H1 (cell line): ENCODE results near the gene VPS25. TPM values are rescaled to one million over a fixed set of nuclear protein-coding genes. Genes with fewer than 3 reads are reported as not detected.
A peak's percentile ranks its signal among the peaks of the same experiment; 100 is the strongest.

Experiments
- CTCF ChIA-PET: fragments of 300-600 bp; sonication (Branson Sonifier 250); formaldehyde crosslinking; loops from one replicate; lab custom pipeline; 2021; ENCODE audit not compliant: partially characterized antibody; lab: Charles Lee
- POLR2A ChIA-PET: fragments of 300-600 bp; sonication (Branson Sonifier 250); formaldehyde crosslinking; loops from one replicate; lab custom pipeline; 2021; ENCODE audit warnings: inconsistent platforms; ENCODE audit not compliant: partially characterized antibody; lab: Charles Lee
- DNase-seq, 2 experiments: peaks; one replicate each; pipeline versions ENCODE4 v3.0.0 to v3.0.0-alpha.2; 2010 to 2022; ENCODE audit warnings: low spot score in 2 of 2, low read depth in 1 of 2, mixed read lengths in 1 of 2
- FAIRE-seq: peaks from 2 replicates; lab custom pipeline; 2011; peaks lifted over from hg19 to GRCh38; lab: Jason Lieb, UNC
- H2AFZ ChIP-seq: 2 replicates; pipeline ENCODE4 v1.8.1; 2012; ENCODE audit warnings: low read length, inconsistent platforms
- H2AK5ac ChIP-seq: 2 replicates; pipeline ENCODE4 v1.6.1; 2013; ENCODE audit warnings: low read depth, low read length
- H2BK120ac ChIP-seq: replicated peaks from 2 replicates; pipeline ENCODE3; 2013; ENCODE audit warnings: low read depth, low read length, inconsistent platforms
- H2BK12ac ChIP-seq: 2 replicates; pipeline ENCODE4 v1.6.1; 2013; ENCODE audit warnings: low read depth, low read length
- H2BK15ac ChIP-seq: 2 replicates; pipeline ENCODE4 v1.6.1; 2013; ENCODE audit warnings: low read length
- H2BK20ac ChIP-seq: 2 replicates; pipeline ENCODE4 v1.6.1; 2013; ENCODE audit warnings: low read length
- H2BK5ac ChIP-seq: 2 replicates; pipeline ENCODE4 v1.6.1; 2013; ENCODE audit warnings: low read depth, low read length
- H3K14ac ChIP-seq: 2 replicates; pipeline ENCODE4 v1.6.1; 2013; ENCODE audit warnings: inconsistent platforms; ENCODE audit not compliant: insufficient read length
- H3K18ac ChIP-seq: 2 replicates; pipeline ENCODE4 v1.6.1; 2013; ENCODE audit warnings: low read length; ENCODE audit errors: extremely low read depth
- H3K23ac ChIP-seq: 2 replicates; pipeline ENCODE4 v1.6.1; 2013; ENCODE audit warnings: inconsistent platforms; ENCODE audit not compliant: insufficient read length
- H3K23me2 ChIP-seq: 2 replicates; pipeline ENCODE4 v1.6.1; 2013; ENCODE audit warnings: low read depth, low read length
- H3K27ac ChIP-seq: 2 replicates; pipeline ENCODE4 v1.6.1; 2011; ENCODE audit warnings: low read depth, low read length, inconsistent platforms
- H3K27me3 ChIP-seq, 4 experiments: replicated peaks in 1 of 4; 1 replicate in 1 of 4; 2 replicates in 3 of 4; pipeline versions ENCODE4 v1.6.1 to v1.8.1; 2011 to 2013; ENCODE audit warnings: low read length in 3 of 4, mild to moderate bottlenecking in 3 of 4, inconsistent platforms in 2 of 4, mixed read lengths in 2 of 4, moderate library complexity in 1 of 4; ENCODE audit not compliant: control insufficient read depth in 3 of 4, insufficient read depth in 3 of 4; ENCODE audit errors: extremely low read depth in 1 of 4
- H3K36me3 ChIP-seq, 4 experiments: 2 replicates each; pipeline versions ENCODE4 v1.6.1 to v1.8.1; 2011 to 2013; ENCODE audit warnings: mild to moderate bottlenecking in 4 of 4, low read length in 3 of 4, moderate library complexity in 2 of 4, control low read depth in 1 of 4, inconsistent platforms in 1 of 4; ENCODE audit not compliant: insufficient read depth in 4 of 4, control insufficient read depth in 2 of 4
- H3K4ac ChIP-seq: replicated peaks from 2 replicates; pipeline ENCODE3; 2013; ENCODE audit warnings: low read length, low read depth, mixed read lengths, inconsistent platforms; ENCODE audit not compliant: insufficient read length
- H3K4me1 ChIP-seq, 4 experiments: replicated peaks in 1 of 4; 1 replicate in 1 of 4; 2 replicates in 3 of 4; pipeline versions ENCODE4 v1.6.1 to v1.8.1; 2011 to 2013; ENCODE audit warnings: low read length in 3 of 4, inconsistent platforms in 2 of 4, mixed read lengths in 1 of 4; ENCODE audit not compliant: insufficient read depth in 4 of 4, control insufficient read depth in 3 of 4
- H3K4me2 ChIP-seq, 2 experiments: 2 replicates each; pipeline versions ENCODE4 v1.6.1 to v1.8.1; 2011 to 2013; ENCODE audit warnings: low read depth in 2 of 2, low read length in 2 of 2, control low read depth in 1 of 2, inconsistent platforms in 1 of 2, mild to moderate bottlenecking in 1 of 2; ENCODE audit not compliant: insufficient read depth in 1 of 2
- H3K4me3 ChIP-seq, 4 experiments: fragments of 200-600, 300-600 bp in 1 of 4; sonication (generic), shearing (Covaris generic), sonication (Bioruptor Twin) in 1 of 4; 2 replicates each; pipeline versions ENCODE4 v1.5.1 to v1.8.1; 2011 to 2016; ENCODE audit warnings: low read length in 4 of 4, low read depth in 3 of 4, control low read depth in 2 of 4, inconsistent platforms in 2 of 4, mild to moderate bottlenecking in 2 of 4, mixed read lengths in 1 of 4, moderate library complexity in 1 of 4; ENCODE audit not compliant: insufficient read depth in 2 of 4; ENCODE audit errors: extremely low read depth in 1 of 4
- H3K56ac ChIP-seq: replicated peaks from 2 replicates; pipeline ENCODE3; 2013; ENCODE audit warnings: low read depth, mild to moderate bottlenecking, mixed read lengths, low read length, inconsistent platforms; ENCODE audit not compliant: insufficient read length
- H3K79me1 ChIP-seq: 2 replicates; pipeline ENCODE4 v1.6.1; 2013; ENCODE audit warnings: low read depth, low read length, control low read depth
- H3K79me2 ChIP-seq, 2 experiments: 2 replicates each; pipeline versions ENCODE4 v1.6.1 to v1.8.1; 2012 to 2013; ENCODE audit warnings: low read length in 2 of 2, mild to moderate bottlenecking in 2 of 2, inconsistent platforms in 1 of 2; ENCODE audit not compliant: insufficient read depth in 2 of 2, control insufficient read depth in 1 of 2
- H3K9ac ChIP-seq, 4 experiments: replicated peaks in 1 of 4; 1 replicate in 1 of 4; 2 replicates in 3 of 4; pipeline versions ENCODE4 v1.6.1 to v1.8.1; 2011 to 2013; ENCODE audit warnings: low read depth in 3 of 4, low read length in 3 of 4, control low read depth in 2 of 4, mild to moderate bottlenecking in 2 of 4, moderate library complexity in 2 of 4, inconsistent platforms in 1 of 4; ENCODE audit errors: extremely low read depth in 1 of 4
- H3K9me3 ChIP-seq, 2 experiments: 2 replicates each; pipeline versions ENCODE4 v1.6.1 to v1.8.1; 2012 to 2013; ENCODE audit warnings: mild to moderate bottlenecking in 2 of 2, moderate library complexity in 2 of 2, control low read depth in 1 of 2, inconsistent platforms in 1 of 2, low read depth in 1 of 2, low read length in 1 of 2, mixed read lengths in 1 of 2; ENCODE audit not compliant: insufficient read depth in 2 of 2
- H4K20me1 ChIP-seq, 2 experiments: replicated peaks in 1 of 2; 2 replicates each; pipeline versions ENCODE3 to v1.8.1; 2011 to 2013; ENCODE audit warnings: inconsistent platforms in 2 of 2, low read length in 2 of 2, mild to moderate bottlenecking in 1 of 2; ENCODE audit not compliant: insufficient read depth in 2 of 2, control insufficient read depth in 1 of 2
- H4K5ac ChIP-seq: 2 replicates; pipeline ENCODE4 v1.6.1; 2013; ENCODE audit warnings: low read length, low read depth, mixed read lengths, inconsistent platforms; ENCODE audit not compliant: insufficient read length
- H4K8ac ChIP-seq: 2 replicates; pipeline ENCODE4 v1.8.0; 2013; ENCODE audit warnings: mild to moderate bottlenecking, moderate library complexity, low read length, inconsistent platforms; ENCODE audit not compliant: insufficient read depth; ENCODE audit errors: extremely low read depth
- H4K91ac ChIP-seq: replicated peaks from 2 replicates; pipeline ENCODE3; 2013; ENCODE audit warnings: low read length, mixed read lengths, inconsistent platforms; ENCODE audit not compliant: insufficient read length
- ATF3 ChIP-seq: IDR thresholded peaks from 2 replicates; pipeline ENCODE4 v1.6.1; 2011; ENCODE audit warnings: low read depth, mild to moderate bottlenecking, low read length; ENCODE audit not compliant: insufficient read depth
- GABPA ChIP-seq: IDR thresholded peaks from 2 replicates; pipeline ENCODE4 v1.6.1; 2011; ENCODE audit warnings: mild to moderate bottlenecking, low read length, moderate library complexity, borderline replicate concordance; ENCODE audit not compliant: insufficient read depth
- JUN ChIP-seq: IDR thresholded peaks from 2 replicates; pipeline ENCODE4 v1.6.1; 2011; ENCODE audit warnings: low read depth, mild to moderate bottlenecking, improper control_type of control experiment, low read length
- POLR2A ChIP-seq, 2 experiments: IDR thresholded peaks; 1 replicate in 1 of 2; 2 replicates in 1 of 2; pipeline ENCODE4 v1.6.1; 2011; ENCODE audit warnings: low read depth in 2 of 2, low read length in 2 of 2, mild to moderate bottlenecking in 2 of 2; ENCODE audit errors: control extremely low read depth in 1 of 2
- SP2 ChIP-seq: IDR thresholded peaks from 2 replicates; pipeline ENCODE4 v1.6.1; 2012; ENCODE audit warnings: mild to moderate bottlenecking, low read length, inconsistent platforms
- TAF1 ChIP-seq: IDR thresholded peaks from 2 replicates; pipeline ENCODE4 v1.6.1; 2011; ENCODE audit warnings: mild to moderate bottlenecking, low read depth, low read length
- WGBS, 2 experiments: shearing (Covaris generic) in 1 of 2; methylation state at CpG; one replicate each; pipeline versions ENCODE4 v1.1.6 to v1.1.7; 2013 to 2015; ENCODE audit warnings: low lambda C conversion rate in 2 of 2, mixed read lengths in 2 of 2, inconsistent platforms in 1 of 2, low coverage in 1 of 2, missing lambda C conversion rate in 1 of 2; ENCODE audit not compliant: insufficient replicate concordance in 2 of 2, insufficient coverage in 1 of 2, insufficient read length in 1 of 2; ENCODE audit errors: extremely low coverage in 1 of 2, missing lambda C conversion rate in 1 of 2; 5-methylcytosine and 5-hydroxymethylcytosine counted together
- polyA plus RNA-seq, 7 experiments: library from polyadenylated mRNA; depleted of rRNA in 3 of 7; stranded (reverse) in 5 of 7; unstranded in 2 of 7; fragments of >200 nt in 5 of 7; fragments of 200-250 nt in 2 of 7; gene quantifications; 1 replicate in 5 of 7; 2 replicates in 1 of 7; 4 replicates in 1 of 7; pipeline versions ENCODE4 v1.2.1 to v1.2.3, GENCODE V29; 2011 to 2013; ENCODE audit warnings: missing spikeins in 2 of 7, mixed read lengths in 2 of 7
- total RNA-seq: library from RNA; stranded (reverse); fragmentation: NEBNext Ultra II Directional; extraction: Animal tissue kit (Norgen Biotek cat#: 25700); gene quantifications from 2 replicates; pipeline ENCODE4 v1.2.1, GENCODE V29; 2021

VPS25 gene
- total and polyA plus RNA-seq, 2 of the 8 experiments (the other 6 are each of a cell fraction or from before 2014, with no cell fraction given), result 88.2 to 188 TPM

GRCh38 chr17:42782166-42783061 lies 9.2 kb downstream of the VPS25 start:
- FAIRE-seq, result no peak

More at GRCh38 chr17:42782166-42783061, 9.2 kb downstream of the VPS25 start:
- DNase-seq, result no peak
- H3K4me1 ChIP-seq, result peaks cover 0 to 14% (median 8%) of the 10 kb centered on the region in 4 experiments; a peak in 6 of 7 replicates
- no peak overlapping the region for H2BK5ac ChIP-seq
- ChIA-PET POLR2A (interaction anchor here (0.5 to 3.8 kb wide), 7 partner anchors 9 to 238 kb away, joined by 3 to 17 read pairs (median 5); partner anchors contain the start of genes CNTD1, COA3 and VPS25), CTCF (interaction anchor here (1.0 to 1.5 kb wide), 4 partner anchors 19 to 110 kb away, joined by 3 to 5 read pairs (median 3); no protein-coding TSS in a partner anchor)
- H3K79me1 ChIP-seq, result no peaks in the 10 kb centered on the region
- H3K79me2 ChIP-seq, result no peaks in the 10 kb centered on the region
- H3K36me3 ChIP-seq, result peaks cover 5 to 13% (median 9%) of the 10 kb centered on the region in 4 experiments; a peak in 6 of 8 replicates
- no peaks in the 10 kb centered on the region for H3K9me3 ChIP-seq
- H3K4me3 ChIP-seq, result no peak overlapping the region
- 81% methylated on average over 22 of the region's 29 CpGs; no CpG with 5 or more reads in 1 of the 2 experiments for WGBS, 2 experiments
- no peaks in the 10 kb centered on the region for H4K20me1 ChIP-seq
- no peak overlapping the region for H3K27ac ChIP-seq
- H4K8ac ChIP-seq, result peak overlapping the region; percentile 57; the same call in 1 of the 2 replicates
- peaks cover 11% of the 10 kb centered on the region for H3K23me2 ChIP-seq
- H3K23ac ChIP-seq, result no peak overlapping the region
- no peak overlapping the region for H3K18ac ChIP-seq
- peak overlapping the region; percentile 50; the same call in 1 of the 2 replicates for H2BK12ac ChIP-seq
- H2BK120ac ChIP-seq, result no peak overlapping the region
- no peak overlapping the region for H4K91ac ChIP-seq
- no peak overlapping the region for H2BK20ac ChIP-seq
- no peak overlapping the region for H2AK5ac ChIP-seq
- H3K4ac ChIP-seq, result no peak overlapping the region
- no peak overlapping the region for H3K9ac ChIP-seq
- 0 out of 2 replicates have a peak overlapping the region, but pooled peaks have one; percentile 61 for H2BK15ac ChIP-seq
- no peak overlapping the region for H3K14ac ChIP-seq
- H3K27me3 ChIP-seq, result peaks cover 6 to 23% (median 19%) of the 10 kb centered on the region in 4 experiments
- TF ChIP-seq POLR2A (IDR thresholded peaks at IDR 0.05; ENCODE audit: control extremely low read depth in 1 of 2, low read depth in 2 of 2, low read length in 2 of 2) (no peak), ATF3 (no peak), TAF1 (no peak), SP2 (no peak), JUN (no peak), GABPA (no peak)
- H2AFZ ChIP-seq, result no peak overlapping the region
- no peak overlapping the region for H3K56ac ChIP-seq
- no peak overlapping the region; a peak in 1 of 4 replicates for H3K4me2 ChIP-seq
- no peak overlapping the region for H4K5ac ChIP-seq
